HepG2 (cell line): Measurements from ENCODE around the gene PKMYT1. TPM values are rescaled to one million over a fixed set of nuclear protein-coding genes. Genes with fewer than 3 reads are reported as not detected.
A peak's percentile ranks its signal among the peaks of the same experiment; 100 is the strongest.

Experiments
- ADNP ChIP-seq: sonication (generic); formaldehyde crosslinking; IDR thresholded peaks from 2 replicates; pipeline ENCODE4 v1.4.0; 2020; ENCODE audit warnings: missing genetic modification reagents
- ARID2 ChIP-seq: sonication (generic); formaldehyde crosslinking; IDR thresholded peaks from 2 replicates; pipeline ENCODE4 v1.8.1; 2022; ENCODE audit warnings: mild to moderate bottlenecking, missing genetic modification reagents, borderline replicate concordance
- CREM ChIP-seq, 2 experiments: sonication (generic) in 1 of 2; formaldehyde crosslinking in 1 of 2; IDR thresholded peaks; 2 replicates each; pipeline versions ENCODE4 v1.4.0 to v1.6.1; 2016 to 2020; ENCODE audit warnings: antibody characterized with exemption in 1 of 2, mild to moderate bottlenecking in 1 of 2, missing genetic modification reagents in 1 of 2
- DRAP1 ChIP-seq: IDR thresholded peaks from 2 replicates; pipeline ENCODE4 v1.6.1; 2016; ENCODE audit warnings: missing genetic modification reagents, missing compliant biosample characterization
- RFXAP ChIP-seq: sonication (generic); formaldehyde crosslinking; IDR thresholded peaks from 2 replicates; pipeline ENCODE4 v1.4.0; 2020; ENCODE audit warnings: missing genetic modification reagents, borderline replicate concordance
- SIX4 ChIP-seq: sonication (generic); formaldehyde crosslinking; IDR thresholded peaks from 2 replicates; pipeline ENCODE4 v1.4.0; 2020; ENCODE audit warnings: missing genetic modification reagents
- SRY ChIP-seq: sonication (generic); formaldehyde crosslinking; IDR thresholded peaks from 2 replicates; pipeline ENCODE4 v1.8.0; 2022; ENCODE audit warnings: mild to moderate bottlenecking, missing genetic modification reagents
- XRCC5 ChIP-seq: fragments of 200-400 bp; formaldehyde crosslinking; optimal IDR thresholded peaks from 2 replicates; pipeline ENCODE3; 2017; ENCODE audit warnings: mild to moderate bottlenecking, low read length
- ZFP36L1 ChIP-seq: sonication (generic); formaldehyde crosslinking; IDR thresholded peaks from 2 replicates; pipeline ENCODE4 v1.8.0; 2022; ENCODE audit warnings: mild to moderate bottlenecking, missing genetic modification reagents, moderate library complexity
- ZNF10 ChIP-seq: sonication (generic); formaldehyde crosslinking; IDR thresholded peaks from 2 replicates; pipeline ENCODE4 v1.4.0; 2020; ENCODE audit warnings: mild to moderate bottlenecking, low read depth, missing genetic modification reagents, borderline replicate concordance
- ZNF143 ChIP-seq: sonication (generic); formaldehyde crosslinking; IDR thresholded peaks from 2 replicates; pipeline ENCODE4 v1.4.0; 2020; ENCODE audit warnings: missing genetic modification reagents
- ZNF282 ChIP-seq: fragments of 450-650 bp; IDR thresholded peaks from 2 replicates; pipeline ENCODE4 v1.6.1; 2018; ENCODE audit not compliant: partially characterized antibody
- ZNF317 ChIP-seq: sonication (generic); formaldehyde crosslinking; IDR thresholded peaks from 2 replicates; pipeline ENCODE4 v1.5.0; 2020; ENCODE audit warnings: mild to moderate bottlenecking, missing genetic modification reagents
- ZNF33A ChIP-seq: sonication (generic); formaldehyde crosslinking; IDR thresholded peaks from 2 replicates; pipeline ENCODE4 v1.5.1; 2020; ENCODE audit warnings: missing genetic modification reagents, mild to moderate bottlenecking, moderate library complexity, borderline replicate concordance
- ZNF501 ChIP-seq: sonication (generic); formaldehyde crosslinking; IDR thresholded peaks from 2 replicates; pipeline ENCODE4 v1.5.1; 2020; ENCODE audit warnings: mild to moderate bottlenecking, moderate library complexity, missing genetic modification reagents
- polyA plus RNA-seq, 8 experiments: library from polyadenylated mRNA; depleted of rRNA in 3 of 8; stranded (reverse) in 7 of 8; unstranded in 1 of 8; fragments of >200 nt; fragmentation: Illumina TruSeq in 4 of 8; extraction: Trizol in 4 of 8; gene quantifications; 2 replicates each; pipeline versions ENCODE4 v1.2.1 to v1.2.3, GENCODE V29; 2011 to 2016; ENCODE audit warnings: low read depth in 4 of 8, missing spikeins in 1 of 8, mixed read lengths in 1 of 8; ENCODE audit not compliant: insufficient read depth in 1 of 8
- total RNA-seq, 5 experiments: library from RNA; depleted of rRNA; stranded (reverse); fragments of >200 nt; fragmentation: Illumina TruSeq; extraction: Trizol; gene quantifications; 2 replicates each; pipeline ENCODE4 v1.2.3, GENCODE V29; 2016; ENCODE audit warnings: low read depth in 1 of 5
- TF ChIP-seq, protein P1 (sequence below): IDR thresholded peaks from 2 replicates; pipeline ENCODE4 v1.6.1; 2016; ENCODE audit warnings: low read depth, control low read depth
- TF ChIP-seq, protein P2 (sequence below): IDR thresholded peaks from 2 replicates; pipeline ENCODE4 v1.6.1; 2016; ENCODE audit warnings: missing biosample characterization, missing genetic modification reagents, low read depth
- TF ChIP-seq, protein P3 (sequence below): sonication (generic); formaldehyde crosslinking; IDR thresholded peaks from 2 replicates; pipeline ENCODE4 v1.5.0; 2020; ENCODE audit warnings: missing genetic modification reagents
- TF ChIP-seq, protein P4 (sequence below): sonication (generic); formaldehyde crosslinking; IDR thresholded peaks from 2 replicates; pipeline ENCODE4 v1.5.0; 2020; ENCODE audit warnings: mild to moderate bottlenecking, missing genetic modification reagents, borderline replicate concordance

The PKMYT1 gene
- total and polyA plus RNA-seq, 2 of the 13 experiments (the other 11 are each of a cell fraction or from before 2014, with no cell fraction given): 7.0 to 27.8 TPM

DNA sequence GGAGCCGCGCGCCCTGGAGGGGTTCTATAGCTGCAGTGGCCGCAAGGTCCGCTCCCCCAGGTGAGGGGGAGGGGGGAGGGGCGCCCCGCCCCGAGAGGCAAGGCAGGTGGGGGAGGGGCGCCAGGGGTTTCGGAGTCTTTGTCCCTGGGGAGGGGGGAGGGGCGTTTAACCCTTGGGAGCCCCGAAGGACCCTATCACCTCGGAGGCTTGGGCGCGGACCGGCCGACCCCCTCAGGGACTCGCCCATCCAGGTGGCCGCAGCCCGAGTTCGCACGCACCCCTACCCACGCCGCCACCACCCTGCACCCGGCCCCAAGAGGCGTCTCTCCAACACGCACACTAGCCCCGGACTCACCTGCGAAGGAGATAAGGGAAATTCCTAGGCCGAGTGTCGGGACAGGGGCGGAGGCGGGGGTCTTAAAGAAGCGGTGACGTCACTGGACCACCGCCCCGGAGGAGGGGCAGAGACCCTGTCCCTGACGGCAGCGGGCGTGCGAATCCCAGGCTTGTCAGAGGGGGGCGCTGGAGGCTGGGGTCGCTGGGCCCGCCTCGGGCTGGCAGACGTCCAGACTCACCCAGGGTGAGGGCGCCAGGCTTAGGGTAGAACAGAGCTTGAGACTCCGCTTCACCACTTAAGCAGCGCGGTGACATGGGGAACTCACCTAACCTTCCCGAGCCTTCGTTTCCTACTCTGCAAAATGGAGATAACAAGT, 37.7 kb upstream of the PKMYT1 start, which contains the start of gene CLDN6 (continued):
- TF ChIP-seq ARID2 (CRISPR knock-in tag) (no peak), XRCC5 (peak; percentile 80), ZFP36L1 (CRISPR knock-in tag) (no peak), ZNF10 (CRISPR knock-in tag) (no peak), ZNF317 (CRISPR knock-in tag) (no peak), ZNF33A (CRISPR knock-in tag) (no peak), SRY (no peak), ZNF143 (CRISPR knock-in tag) (no peak), ZNF282 (no peak), CREM (IDR thresholded peaks at IDR 0.05) (peak; percentile 49; the same call in 1 of the 2 replicates), CREM (CRISPR knock-in tag; IDR thresholded peaks at IDR 0.05) (0 out of 2 replicates have a peak, but pooled peaks have one; percentile 48), DRAP1 (CRISPR knock-in tag) (peak; percentile 53; the same call in 1 of the 2 replicates), ZNF501 (no peak), ADNP (CRISPR knock-in tag) (no peak), SIX4 (CRISPR knock-in tag) (no peak), RFXAP (CRISPR knock-in tag) (no peak)
- TF ChIP-seq, protein P1, sequence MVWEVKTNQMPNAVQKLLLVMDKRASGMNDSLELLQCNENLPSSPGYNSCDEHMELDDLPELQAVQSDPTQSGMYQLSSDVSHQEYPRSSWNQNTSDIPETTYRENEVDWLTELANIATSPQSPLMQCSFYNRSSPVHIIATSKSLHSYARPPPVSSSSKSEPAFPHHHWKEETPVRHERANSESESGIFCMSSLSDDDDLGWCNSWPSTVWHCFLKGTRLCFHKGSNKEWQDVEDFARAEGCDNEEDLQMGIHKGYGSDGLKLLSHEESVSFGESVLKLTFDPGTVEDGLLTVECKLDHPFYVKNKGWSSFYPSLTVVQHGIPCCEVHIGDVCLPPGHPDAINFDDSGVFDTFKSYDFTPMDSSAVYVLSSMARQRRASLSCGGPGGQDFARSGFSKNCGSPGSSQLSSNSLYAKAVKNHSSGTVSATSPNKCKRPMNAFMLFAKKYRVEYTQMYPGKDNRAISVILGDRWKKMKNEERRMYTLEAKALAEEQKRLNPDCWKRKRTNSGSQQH (CRISPR knock-in tag): no peak
- TF ChIP-seq, protein P2, sequence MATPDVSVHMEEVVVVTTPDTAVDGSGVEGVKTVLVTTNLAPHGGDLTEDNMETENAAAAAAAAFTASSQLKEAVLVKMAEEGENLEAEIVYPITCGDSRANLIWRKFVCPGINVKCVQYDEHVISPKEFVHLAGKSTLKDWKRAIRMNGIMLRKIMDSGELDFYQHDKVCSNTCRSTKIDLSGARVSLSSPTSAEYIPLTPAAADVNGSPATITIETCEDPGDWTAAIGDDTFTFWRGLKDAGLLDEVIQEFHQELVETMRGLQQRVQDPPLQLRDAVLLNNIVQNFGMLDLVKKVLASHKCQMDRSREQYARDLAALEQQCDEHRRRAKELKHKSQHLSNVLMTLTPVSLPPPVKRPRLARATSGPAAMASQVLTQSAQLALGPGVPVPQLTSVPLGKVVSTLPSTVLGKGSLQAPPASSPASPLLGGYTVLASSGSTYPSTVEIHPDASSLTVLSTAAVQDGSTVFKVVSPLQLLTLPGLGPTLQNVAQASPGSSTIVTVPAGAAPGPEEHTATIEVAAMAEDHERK (CRISPR knock-in tag): no peak
- TF ChIP-seq, protein P3, sequence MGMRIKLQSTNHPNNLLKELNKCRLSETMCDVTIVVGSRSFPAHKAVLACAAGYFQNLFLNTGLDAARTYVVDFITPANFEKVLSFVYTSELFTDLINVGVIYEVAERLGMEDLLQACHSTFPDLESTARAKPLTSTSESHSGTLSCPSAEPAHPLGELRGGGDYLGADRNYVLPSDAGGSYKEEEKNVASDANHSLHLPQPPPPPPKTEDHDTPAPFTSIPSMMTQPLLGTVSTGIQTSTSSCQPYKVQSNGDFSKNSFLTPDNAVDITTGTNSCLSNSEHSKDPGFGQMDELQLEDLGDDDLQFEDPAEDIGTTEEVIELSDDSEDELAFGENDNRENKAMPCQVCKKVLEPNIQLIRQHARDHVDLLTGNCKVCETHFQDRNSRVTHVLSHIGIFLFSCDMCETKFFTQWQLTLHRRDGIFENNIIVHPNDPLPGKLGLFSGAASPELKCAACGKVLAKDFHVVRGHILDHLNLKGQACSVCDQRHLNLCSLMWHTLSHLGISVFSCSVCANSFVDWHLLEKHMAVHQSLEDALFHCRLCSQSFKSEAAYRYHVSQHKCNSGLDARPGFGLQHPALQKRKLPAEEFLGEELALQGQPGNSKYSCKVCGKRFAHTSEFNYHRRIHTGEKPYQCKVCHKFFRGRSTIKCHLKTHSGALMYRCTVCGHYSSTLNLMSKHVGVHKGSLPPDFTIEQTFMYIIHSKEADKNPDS (CRISPR knock-in tag): no peak
- TF ChIP-seq, protein P4, sequence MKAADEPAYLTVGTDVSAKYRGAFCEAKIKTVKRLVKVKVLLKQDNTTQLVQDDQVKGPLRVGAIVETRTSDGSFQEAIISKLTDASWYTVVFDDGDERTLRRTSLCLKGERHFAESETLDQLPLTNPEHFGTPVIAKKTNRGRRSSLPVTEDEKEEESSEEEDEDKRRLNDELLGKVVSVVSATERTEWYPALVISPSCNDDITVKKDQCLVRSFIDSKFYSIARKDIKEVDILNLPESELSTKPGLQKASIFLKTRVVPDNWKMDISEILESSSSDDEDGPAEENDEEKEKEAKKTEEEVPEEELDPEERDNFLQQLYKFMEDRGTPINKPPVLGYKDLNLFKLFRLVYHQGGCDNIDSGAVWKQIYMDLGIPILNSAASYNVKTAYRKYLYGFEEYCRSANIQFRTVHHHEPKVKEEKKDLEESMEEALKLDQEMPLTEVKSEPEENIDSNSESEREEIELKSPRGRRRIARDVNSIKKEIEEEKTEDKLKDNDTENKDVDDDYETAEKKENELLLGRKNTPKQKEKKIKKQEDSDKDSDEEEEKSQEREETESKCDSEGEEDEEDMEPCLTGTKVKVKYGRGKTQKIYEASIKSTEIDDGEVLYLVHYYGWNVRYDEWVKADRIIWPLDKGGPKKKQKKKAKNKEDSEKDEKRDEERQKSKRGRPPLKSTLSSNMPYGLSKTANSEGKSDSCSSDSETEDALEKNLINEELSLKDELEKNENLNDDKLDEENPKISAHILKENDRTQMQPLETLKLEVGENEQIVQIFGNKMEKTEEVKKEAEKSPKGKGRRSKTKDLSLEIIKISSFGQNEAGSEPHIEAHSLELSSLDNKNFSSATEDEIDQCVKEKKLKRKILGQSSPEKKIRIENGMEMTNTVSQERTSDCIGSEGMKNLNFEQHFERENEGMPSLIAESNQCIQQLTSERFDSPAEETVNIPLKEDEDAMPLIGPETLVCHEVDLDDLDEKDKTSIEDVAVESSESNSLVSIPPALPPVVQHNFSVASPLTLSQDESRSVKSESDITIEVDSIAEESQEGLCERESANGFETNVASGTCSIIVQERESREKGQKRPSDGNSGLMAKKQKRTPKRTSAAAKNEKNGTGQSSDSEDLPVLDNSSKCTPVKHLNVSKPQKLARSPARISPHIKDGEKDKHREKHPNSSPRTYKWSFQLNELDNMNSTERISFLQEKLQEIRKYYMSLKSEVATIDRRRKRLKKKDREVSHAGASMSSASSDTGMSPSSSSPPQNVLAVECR (CRISPR knock-in tag): no peak
